Suppressor macrophage (primary cell): ENCODE measurements around the gene ZNF862.
"Not testable (repeated sequence)": the region's sequence is repeated elsewhere in the genome, so short reads cannot be mapped to it uniquely, and the experiment has no call there.

ENCODE experiments used
- DNase-seq, 4 experiments: peaks; one replicate each; pipeline ENCODE4 v3.0.0-alpha.2; 2020 to 2022

The ZNF862 gene

GRCh38 chr7:149881328-149882247 lies 43.4 kb downstream of the ZNF862 start:
- no peak for DNase-seq

- no peak for DNase-seq
Observed at GRCh38 chr7:149882248-149883047, 44.3 kb downstream of the ZNF862 start.

- no peak for DNase-seq
Observed at GRCh38 chr7:149883048-149883438, 44.9 kb downstream of the ZNF862 start.

- peak; percentile 50 to 69 (median 62) for DNase-seq
Observed at GRCh38 chr7:149883452-149883861, 45.3 kb downstream of the ZNF862 start.

- no peak for DNase-seq
Observed at GRCh38 chr7:149884016-149884415, 45.8 kb downstream of the ZNF862 start.

- no peak for DNase-seq
Observed at GRCh38 chr7:149884541-149884940, 46.4 kb downstream of the ZNF862 start.

GRCh38 chr7:149885191-149886017 lies 47.2 kb downstream of the ZNF862 start:
- DNase-seq, result no peak

GRCh38 chr7:149886018-149886415 lies 47.8 kb downstream of the ZNF862 start:
- peak in 3 of 4 experiments; percentile 30 to 56 (median 36) for DNase-seq

- DNase-seq, result no peak
Observed at GRCh38 chr7:149887311-149887710, 49.1 kb downstream of the ZNF862 start.

GRCh38 chr7:149890715-149891114 lies 52.5 kb downstream of the ZNF862 start:
- not testable (repeated sequence) for DNase-seq

GRCh38 chr7:149894957-149895356 lies 56.8 kb downstream of the ZNF862 start:
- not testable (repeated sequence) for DNase-seq

- not testable (repeated sequence) for DNase-seq
Observed at GRCh38 chr7:149907776-149908376, 69.7 kb downstream of the ZNF862 start.

- DNase-seq, result not testable (repeated sequence)
Observed at GRCh38 chr7:149910219-149910618, 72.0 kb downstream of the ZNF862 start.

- DNase-seq, result not testable (repeated sequence)
Observed at GRCh38 chr7:149912126-149912525, 74.0 kb downstream of the ZNF862 start.
